ENCODE measurements around the gene C1QTNF7.

C1QTNF7 gene

GRCh38 chr4:15488658-15489470, 61.0 kb downstream of the C1QTNF7 start:
- TF ChIP-seq, protein P1, sequence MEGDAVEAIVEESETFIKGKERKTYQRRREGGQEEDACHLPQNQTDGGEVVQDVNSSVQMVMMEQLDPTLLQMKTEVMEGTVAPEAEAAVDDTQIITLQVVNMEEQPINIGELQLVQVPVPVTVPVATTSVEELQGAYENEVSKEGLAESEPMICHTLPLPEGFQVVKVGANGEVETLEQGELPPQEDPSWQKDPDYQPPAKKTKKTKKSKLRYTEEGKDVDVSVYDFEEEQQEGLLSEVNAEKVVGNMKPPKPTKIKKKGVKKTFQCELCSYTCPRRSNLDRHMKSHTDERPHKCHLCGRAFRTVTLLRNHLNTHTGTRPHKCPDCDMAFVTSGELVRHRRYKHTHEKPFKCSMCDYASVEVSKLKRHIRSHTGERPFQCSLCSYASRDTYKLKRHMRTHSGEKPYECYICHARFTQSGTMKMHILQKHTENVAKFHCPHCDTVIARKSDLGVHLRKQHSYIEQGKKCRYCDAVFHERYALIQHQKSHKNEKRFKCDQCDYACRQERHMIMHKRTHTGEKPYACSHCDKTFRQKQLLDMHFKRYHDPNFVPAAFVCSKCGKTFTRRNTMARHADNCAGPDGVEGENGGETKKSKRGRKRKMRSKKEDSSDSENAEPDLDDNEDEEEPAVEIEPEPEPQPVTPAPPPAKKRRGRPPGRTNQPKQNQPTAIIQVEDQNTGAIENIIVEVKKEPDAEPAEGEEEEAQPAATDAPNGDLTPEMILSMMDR (conservative IDR thresholded peaks at IDR 0.05; ENCODE audit: low read depth), result no peak
- POLR2A ChIA-PET (ENCODE audit: low non-redundant PET), result no interaction called here
- CTCF ChIA-PET, result no interaction called here
- DNase-seq (ENCODE audit: low spot score), result no peak
- no peak overlapping the region for H3K27ac ChIP-seq

DNA sequence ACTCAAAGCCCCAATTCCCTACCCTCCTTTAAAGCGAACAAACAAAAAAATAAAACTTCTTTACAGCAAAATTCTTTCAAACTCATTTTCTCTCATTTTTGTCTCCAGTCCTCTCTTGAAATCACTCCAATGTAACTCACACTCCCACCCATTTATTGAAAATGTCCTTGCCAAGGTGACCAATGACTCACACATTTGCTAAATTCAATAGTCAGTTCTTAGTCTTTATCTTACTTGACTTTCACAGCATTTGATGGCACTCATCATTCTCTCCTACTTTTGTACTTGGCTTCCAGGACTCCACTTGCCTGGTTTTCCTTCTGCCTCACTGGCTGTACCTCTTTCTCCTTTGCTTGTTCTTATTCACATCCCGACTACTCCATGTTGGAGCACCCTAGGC, 61.7 kb downstream of the C1QTNF7 start:
- DNase-seq (ENCODE audit: low spot score), result no peak
- TF ChIP-seq, protein P1 (conservative IDR thresholded peaks at IDR 0.05; ENCODE audit: low read depth), result no peak
- ChIA-PET CTCF (no interaction called here), POLR2A (ENCODE audit: low non-redundant PET) (no interaction called here)
- no peak overlapping the region for H3K27ac ChIP-seq

- TF ChIP-seq, protein P1 (conservative IDR thresholded peaks at IDR 0.05; ENCODE audit: low read depth), result no peak
- ChIA-PET POLR2A (ENCODE audit: low non-redundant PET) (no interaction called here), CTCF (no interaction called here)
- H3K27ac ChIP-seq, result no peak overlapping the region
- DNase-seq (ENCODE audit: low spot score), result no peak
Observed at GRCh38 chr4:15493411-15493810, 65.6 kb downstream of the C1QTNF7 start.

DNA sequence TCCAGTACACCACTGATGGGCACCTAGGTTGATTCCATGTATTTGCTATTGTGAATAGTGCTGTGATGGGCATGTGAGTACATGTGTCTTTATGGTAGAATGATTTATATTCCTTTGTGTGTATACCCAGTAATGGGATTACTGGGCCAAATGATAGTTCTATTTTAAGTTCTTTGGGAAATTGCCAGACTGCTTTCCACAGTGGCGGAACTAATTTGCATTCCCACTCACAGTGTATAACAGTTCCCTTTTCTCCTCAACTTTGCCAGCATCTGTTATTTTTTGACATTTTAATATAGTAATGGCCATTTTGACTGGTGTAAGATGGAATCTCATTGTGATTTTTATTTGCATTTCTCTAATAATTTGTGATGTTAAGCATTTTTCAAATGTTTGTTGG, 67.8 kb downstream of the C1QTNF7 start:
- TF ChIP-seq, protein P1 (conservative IDR thresholded peaks at IDR 0.05; ENCODE audit: low read depth), result no peak
- POLR2A ChIA-PET (ENCODE audit: low non-redundant PET), result no interaction called here
- no peak for DNase-seq (ENCODE audit: low spot score)
- CTCF ChIA-PET, result no interaction called here
- no peak overlapping the region for H3K27ac ChIP-seq

Measured in RWPE1 (cell line).